Prostate gland (tissue), 2 donors: ENCODE results near the gene EPOP. TPM values are rescaled to one million over a fixed set of nuclear protein-coding genes. Genes with fewer than 3 reads are reported as not detected.

Experiments
- DNase-seq: peaks from one replicate; pipeline ENCODE4 v3.0.0-alpha.2; 2019; ENCODE audit warnings: low spot score
- H3K27ac ChIP-seq, 2 donors: fragments of 200-600 bp; sonication (generic); 2 replicates each; pipeline ENCODE4 v1.5.1; 2017 to 2019
- H3K27me3 ChIP-seq: fragments of 200-600 bp; sonication (generic); replicated peaks from 2 replicates; pipeline ENCODE4 v1.5.1; 2019; ENCODE audit not compliant: insufficient read depth
- H3K36me3 ChIP-seq, 2 donors: fragments of 200-600 bp; sonication (generic); 1 replicate in 1 of 2; 2 replicates in 1 of 2; pipeline versions ENCODE4 v1.5.1 to v1.8.1; 2017 to 2019
- H3K4me1 ChIP-seq: fragments of 200-600 bp; sonication (generic); replicated peaks from 2 replicates; pipeline ENCODE4 v1.5.1; 2019
- H3K4me3 ChIP-seq, 2 donors: fragments of 200-600 bp; sonication (generic); 2 replicates each; pipeline ENCODE4 v1.5.1; 2017 to 2019
- H3K9me3 ChIP-seq: fragments of 200-600 bp; sonication (generic); 2 replicates; pipeline ENCODE4 v1.5.1; 2017
- POLR2A ChIP-seq: fragments of 450-650 bp; IDR thresholded peaks from one replicate; pipeline ENCODE4 v1.6.1; 2016; ENCODE audit warnings: antibody characterized with exemption, mild to moderate bottlenecking
- POLR2AphosphoS5 ChIP-seq: sonication (generic); formaldehyde crosslinking; IDR thresholded peaks from one replicate; pipeline ENCODE4 v1.6.1; 2017; ENCODE audit warnings: antibody characterized with exemption
- WGBS: methylation state at CpG from one replicate; pipeline ENCODE4 v1.1.5; 2018; 5-methylcytosine and 5-hydroxymethylcytosine counted together
- intact Hi-C: fragments of 100-400 bp; cut with DNase I; formaldehyde crosslinking; loops from one replicate; pipeline ENCODE4 v1.14.2; 2022
- total RNA-seq, 2 donors: library from RNA; depleted of rRNA; stranded (reverse); fragments of >200 nt; gene quantifications; one replicate each; pipeline ENCODE4 v1.1.0, GENCODE V29; 2016
- TF ChIP-seq, protein P1 (sequence below), 4 experiments: fragments of 200-600 bp in 2 of 4; fragments of 450-650 bp in 2 of 4; sonication (generic) in 2 of 4; IDR thresholded peaks; 1 replicate in 3 of 4; 2 replicates in 1 of 4; pipeline ENCODE4 v1.5.1; 2016 to 2019; ENCODE audit warnings: antibody characterized with exemption in 4 of 4, mild to moderate bottlenecking in 2 of 4, moderate library complexity in 2 of 4

EPOP gene
- total RNA-seq, 2 donors from 2014 or later: 4.1 to 11.0 TPM

GRCh38 chr17:38663125-38663751 is 11.5 kb downstream of the EPOP start:
- H3K9me3 ChIP-seq: no peaks in the 10 kb centered on the region
- H3K4me1 ChIP-seq: no peaks in the 10 kb centered on the region
- TF ChIP-seq, protein P1, sequence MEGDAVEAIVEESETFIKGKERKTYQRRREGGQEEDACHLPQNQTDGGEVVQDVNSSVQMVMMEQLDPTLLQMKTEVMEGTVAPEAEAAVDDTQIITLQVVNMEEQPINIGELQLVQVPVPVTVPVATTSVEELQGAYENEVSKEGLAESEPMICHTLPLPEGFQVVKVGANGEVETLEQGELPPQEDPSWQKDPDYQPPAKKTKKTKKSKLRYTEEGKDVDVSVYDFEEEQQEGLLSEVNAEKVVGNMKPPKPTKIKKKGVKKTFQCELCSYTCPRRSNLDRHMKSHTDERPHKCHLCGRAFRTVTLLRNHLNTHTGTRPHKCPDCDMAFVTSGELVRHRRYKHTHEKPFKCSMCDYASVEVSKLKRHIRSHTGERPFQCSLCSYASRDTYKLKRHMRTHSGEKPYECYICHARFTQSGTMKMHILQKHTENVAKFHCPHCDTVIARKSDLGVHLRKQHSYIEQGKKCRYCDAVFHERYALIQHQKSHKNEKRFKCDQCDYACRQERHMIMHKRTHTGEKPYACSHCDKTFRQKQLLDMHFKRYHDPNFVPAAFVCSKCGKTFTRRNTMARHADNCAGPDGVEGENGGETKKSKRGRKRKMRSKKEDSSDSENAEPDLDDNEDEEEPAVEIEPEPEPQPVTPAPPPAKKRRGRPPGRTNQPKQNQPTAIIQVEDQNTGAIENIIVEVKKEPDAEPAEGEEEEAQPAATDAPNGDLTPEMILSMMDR (IDR thresholded peaks at IDR 0.05): peak in 2 of 4 experiments; percentile 44 to 73
- no peak for TF ChIP-seq POLR2AphosphoS5
- H3K36me3 ChIP-seq: no peaks in the 10 kb centered on the region
- no peak overlapping the region for H3K4me3 ChIP-seq
- H3K27ac ChIP-seq: no peak overlapping the region
- H3K27me3 ChIP-seq: no peaks in the 10 kb centered on the region
- no peak for DNase-seq
- 25% methylated on average over 9 of the region's 9 CpGs for WGBS
- intact Hi-C loops: loop anchor here (10.0 kb wide), 1 partner anchor 218 kb away; no protein-coding TSS in a partner anchor

DNA sequence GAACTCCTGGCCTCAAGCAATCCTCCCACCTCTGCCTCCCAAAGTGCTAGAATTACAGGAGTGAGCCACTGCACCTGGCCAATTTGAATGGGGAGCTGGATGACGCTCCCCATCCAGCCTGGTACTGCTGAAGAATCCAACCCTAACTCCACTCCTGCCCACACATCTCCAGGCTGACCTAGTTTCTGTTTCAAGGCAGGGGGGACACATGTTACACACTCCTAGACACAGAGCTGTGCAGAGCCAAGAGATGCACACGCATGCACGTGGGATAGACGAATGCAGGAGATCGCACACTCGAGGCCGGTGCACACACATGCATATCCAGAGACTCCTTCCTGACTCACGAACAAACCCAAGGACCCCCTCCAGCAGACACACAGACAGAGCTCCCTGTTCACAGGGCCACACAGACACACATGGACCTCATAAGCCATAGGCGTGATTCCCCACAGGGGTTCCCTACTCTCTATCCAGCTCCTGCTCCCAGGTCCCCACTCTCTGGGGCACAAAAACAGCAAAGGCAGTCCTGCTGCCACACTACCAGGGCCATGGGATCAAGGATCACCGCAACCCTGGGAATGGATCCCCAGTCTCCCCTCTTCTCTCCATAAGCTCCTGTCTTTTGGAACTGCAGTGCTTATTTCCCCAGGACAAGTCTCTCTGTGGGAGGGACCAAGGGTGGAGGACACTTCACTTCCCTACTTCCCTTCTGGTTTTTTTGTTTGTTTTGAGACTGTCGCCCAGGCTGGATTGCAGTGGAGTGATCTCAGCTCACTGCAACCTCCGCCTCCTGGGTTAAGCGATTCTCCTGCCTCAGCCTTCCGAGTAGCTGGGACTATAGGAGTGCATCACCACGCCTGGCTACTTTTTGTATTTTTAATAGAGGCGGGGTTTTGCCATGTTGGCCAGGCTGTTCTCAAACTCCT is 14.4 kb downstream of the EPOP start:
- Histone ChIP-seq H3K4me3 (no peak overlapping the region), H3K27me3 (no peaks in the 10 kb centered on the region), H3K36me3 (no peaks in the 10 kb centered on the region), H3K9me3 (no peaks in the 10 kb centered on the region), H3K4me1 (no peaks in the 10 kb centered on the region), H3K27ac (no peak overlapping the region)
- WGBS: 85% methylated on average over 16 of the region's 16 CpGs
- no peak for DNase-seq
- intact Hi-C loops: loop anchor here (10.0 kb wide), 1 partner anchor 216 kb away; no protein-coding TSS in a partner anchor
- TF ChIP-seq, protein P1 (IDR thresholded peaks at IDR 0.05): no peak
- TF ChIP-seq POLR2A (no peak), POLR2AphosphoS5 (no peak)

- Histone ChIP-seq H3K4me1 (no peaks in the 10 kb centered on the region), H3K27me3 (no peaks in the 10 kb centered on the region), H3K27ac (no peak overlapping the region), H3K36me3 (no peaks in the 10 kb centered on the region), H3K9me3 (no peaks in the 10 kb centered on the region), H3K4me3 (no peak overlapping the region)
- 67% methylated on average over 7 of the region's 7 CpGs for WGBS
- no peak for DNase-seq
- intact Hi-C loops: no loop called here
- TF ChIP-seq POLR2A (no peak), POLR2AphosphoS5 (no peak)
- TF ChIP-seq, protein P1 (IDR thresholded peaks at IDR 0.05): no peak
Observed at GRCh38 chr17:38659415-38659814, 15.3 kb downstream of the EPOP start.

- no peak overlapping the region for H3K4me3 ChIP-seq
- DNase-seq: no peak
- H3K4me1 ChIP-seq: no peaks in the 10 kb centered on the region
- intact Hi-C loops: no loop called here
- no peak for TF ChIP-seq POLR2AphosphoS5
- H3K9me3 ChIP-seq: no peaks in the 10 kb centered on the region
- H3K27me3 ChIP-seq: no peaks in the 10 kb centered on the region
- WGBS: 30% methylated on average over 12 of the region's 13 CpGs
- no peaks in the 10 kb centered on the region for H3K36me3 ChIP-seq
- no peak overlapping the region for H3K27ac ChIP-seq
Observed at GRCh38 chr17:38658741-38659345, 15.9 kb downstream of the EPOP start.
